ENCODE data around the gene ADORA1. TPM values are rescaled to one million over a fixed set of nuclear protein-coding genes. Genes with fewer than 3 reads are reported as not detected.

ADORA1 gene
- total RNA-seq, 1 donor from 2014 or later = 0.53 TPM

GRCh38 chr1:203171341-203172183, 44.0 kb downstream of the ADORA1 start:
- no peak for ATAC-seq
- no peak for DNase-seq (ENCODE audit: low spot score)

DNA sequence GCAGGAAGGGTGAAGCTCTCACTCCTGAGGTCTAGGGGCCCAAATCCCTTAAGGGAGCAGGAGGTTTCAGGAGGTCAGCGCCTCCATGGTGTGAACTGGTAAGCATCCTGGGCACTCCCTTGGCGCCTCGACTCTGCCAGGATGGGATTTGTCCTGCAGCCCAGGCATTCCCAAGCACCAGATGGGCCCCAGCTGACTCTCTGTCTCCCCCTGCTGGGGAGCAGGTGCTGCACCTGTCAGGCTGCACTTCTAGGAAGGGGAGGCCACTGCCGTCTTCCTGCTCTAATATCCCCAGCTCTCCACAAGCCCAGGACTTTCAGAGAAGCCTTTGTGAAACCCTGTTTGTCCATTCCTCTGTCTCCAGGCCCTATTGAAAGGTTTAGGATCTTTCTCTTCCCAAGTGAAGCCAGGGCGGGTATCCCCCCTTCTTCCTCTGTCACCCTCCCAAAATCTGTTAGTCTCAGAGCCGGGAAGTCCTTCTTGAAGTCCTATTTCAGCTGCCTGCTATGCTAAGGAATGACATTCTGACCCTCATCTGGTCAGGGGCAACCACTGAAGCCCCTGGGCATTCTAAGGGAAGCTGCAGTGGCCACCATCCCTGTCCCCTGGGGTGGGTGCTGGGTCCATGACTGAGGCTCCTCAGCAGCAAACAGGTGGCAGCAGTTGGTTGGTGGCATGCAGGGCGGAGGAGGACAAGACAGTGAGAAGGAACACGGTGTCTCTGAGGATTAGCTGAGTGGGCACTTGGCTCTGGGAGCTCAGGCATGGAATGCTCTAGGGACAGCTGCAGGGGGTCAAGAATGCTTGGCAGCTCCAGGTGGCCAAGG, 44.9 kb downstream of the ADORA1 start:
- DNase-seq (ENCODE audit: low spot score) = peak; percentile 71
- peak; percentile 89 for ATAC-seq

DNA sequence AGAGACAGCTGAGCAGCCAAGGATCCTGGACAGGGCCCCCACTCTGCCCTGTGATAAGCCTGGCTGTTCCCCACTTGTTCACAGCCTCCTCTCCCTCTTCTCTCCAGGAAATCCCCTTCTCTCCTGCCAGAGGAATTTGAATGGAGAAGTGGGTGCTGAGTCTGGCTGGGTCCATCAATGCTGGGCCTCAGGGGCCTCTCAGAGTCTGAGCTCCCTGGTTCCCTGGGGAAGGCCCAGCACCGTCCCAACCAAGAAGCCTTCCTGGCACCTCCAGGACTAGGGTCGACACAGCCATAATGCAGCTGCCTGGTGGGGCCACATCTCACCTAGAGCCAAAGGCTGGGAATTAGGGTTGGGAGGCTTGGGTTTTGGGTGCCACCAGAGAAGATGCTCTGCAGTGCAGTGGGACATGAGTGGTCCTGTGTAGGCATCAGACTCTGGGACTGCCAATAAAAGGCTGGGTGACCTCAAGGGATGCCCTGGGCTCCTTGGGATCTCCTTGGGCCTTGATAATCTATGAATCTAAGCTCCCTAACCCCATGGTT, 45.6 kb downstream of the ADORA1 start:
- ATAC-seq = no peak
- no peak for DNase-seq (ENCODE audit: low spot score)

DNA sequence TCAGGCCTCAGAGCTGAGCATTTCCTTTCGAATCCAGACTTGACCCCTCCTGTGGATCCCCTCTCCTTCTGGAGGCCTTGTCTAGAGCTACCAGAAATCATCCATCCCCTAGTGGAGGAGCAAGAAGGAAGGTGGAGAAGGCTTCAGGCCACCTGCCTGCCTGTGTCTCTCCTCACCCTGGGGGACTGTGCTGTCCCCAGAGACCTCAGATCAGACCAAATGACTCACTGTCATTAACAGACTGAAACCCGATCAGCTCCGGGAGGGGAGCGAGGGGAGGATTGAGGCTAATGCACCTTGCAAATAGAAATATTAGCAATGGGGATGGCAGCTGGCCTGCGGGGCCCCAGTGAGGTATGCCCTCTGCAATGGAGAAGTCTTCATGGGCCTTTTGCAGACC, 46.0 kb downstream of the ADORA1 start:
- ATAC-seq (no peak), DNase-seq (ENCODE audit: low spot score) (no peak)

- ATAC-seq = no peak
- no peak for DNase-seq (ENCODE audit: low spot score)
Measured at GRCh38 chr1:203174324-203174985, 46.9 kb downstream of the ADORA1 start.

GRCh38 chr1:203175237-203175826, 47.8 kb downstream of the ADORA1 start, which contains the start of gene MYBPH:
TSS of gene MYBPH (minus strand) at chr1:203175826. CDS start at chr1:203175755, 71 bp downstream.
- DNase-seq (ENCODE audit: low spot score) (no peak), ATAC-seq (no peak)

DNA sequence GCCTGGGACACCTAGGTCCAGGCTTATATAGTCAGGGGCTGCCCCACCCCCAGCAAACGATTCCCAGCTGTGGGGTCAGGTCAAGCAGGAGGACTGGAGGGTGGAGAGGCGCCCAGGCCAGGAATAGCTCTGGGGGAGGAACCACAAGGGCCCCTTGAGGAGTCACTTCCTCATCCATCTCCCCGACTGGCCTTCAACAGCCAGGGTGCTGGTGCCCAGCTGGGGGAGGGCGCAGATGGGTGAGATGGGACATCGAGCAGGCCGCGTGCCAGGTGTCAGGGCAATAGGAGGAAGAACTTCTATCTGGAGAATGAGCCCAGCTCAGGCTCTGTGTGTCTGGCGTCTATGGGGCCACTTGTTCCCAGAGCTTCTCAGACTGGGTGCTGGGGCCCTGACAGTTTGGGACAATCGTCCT, 48.3 kb downstream of the ADORA1 start:
- ATAC-seq = peak; percentile 17
- no peak for DNase-seq (ENCODE audit: low spot score)

DNA sequence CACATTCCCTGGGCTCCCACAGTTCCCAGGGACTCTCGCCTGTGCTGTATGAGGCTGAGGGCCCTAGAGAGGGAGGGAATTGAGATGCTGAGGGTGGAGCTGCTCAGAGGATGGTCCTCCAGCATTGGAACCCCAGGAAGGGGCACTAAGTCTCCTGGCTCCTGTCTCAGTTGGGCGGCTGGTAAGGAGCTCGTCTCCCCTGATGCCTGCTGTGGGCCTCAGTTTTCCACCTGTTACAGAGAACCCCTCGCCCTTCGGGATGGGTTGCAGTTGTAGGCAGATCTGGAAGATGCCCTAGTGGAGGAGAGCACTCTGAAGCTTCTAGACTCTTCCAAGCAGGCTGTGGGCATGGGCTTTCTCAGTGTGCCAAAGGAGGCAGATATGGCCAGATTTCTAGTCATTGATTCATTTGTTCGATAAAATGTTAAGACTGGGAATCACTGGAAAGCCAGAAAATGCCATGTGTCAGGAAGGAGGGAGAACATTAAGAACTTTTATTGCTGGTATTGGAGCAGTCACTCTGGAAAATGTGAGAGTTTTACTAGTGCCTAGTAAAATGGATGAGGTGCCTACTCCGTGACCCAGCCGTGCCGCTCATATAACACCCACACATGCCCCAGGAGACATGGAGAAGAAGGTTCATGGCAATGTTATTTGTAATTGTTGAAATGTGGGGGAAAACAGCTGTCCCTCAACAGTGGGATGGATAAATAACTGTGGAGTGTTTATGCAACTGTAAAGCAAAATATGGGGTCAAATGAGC, 48.9 kb downstream of the ADORA1 start:
- ATAC-seq (no peak), DNase-seq (ENCODE audit: low spot score) (no peak)

DNA sequence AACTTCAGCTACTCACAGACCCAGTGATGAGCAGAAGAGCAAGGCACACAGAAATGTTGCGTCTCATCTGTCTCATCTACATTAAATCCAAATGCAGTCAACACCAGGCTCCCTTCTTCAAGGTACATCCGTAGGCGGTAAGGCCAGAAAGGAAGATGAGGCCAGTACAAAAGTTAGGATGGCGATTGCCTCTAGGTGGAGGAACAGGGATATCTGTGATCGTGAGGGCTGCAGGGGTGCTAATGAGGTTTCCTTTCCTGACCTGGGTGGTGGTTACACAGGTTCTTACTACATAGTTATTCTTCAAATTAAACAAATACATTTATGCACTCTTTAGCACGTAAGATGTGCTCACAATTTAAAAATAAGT, 49.5 kb downstream of the ADORA1 start:
- DNase-seq (ENCODE audit: low spot score) (no peak), ATAC-seq (no peak)

GRCh38 chr1:203177470-203178039, 50.0 kb downstream of the ADORA1 start:
- ATAC-seq = no peak

DNA sequence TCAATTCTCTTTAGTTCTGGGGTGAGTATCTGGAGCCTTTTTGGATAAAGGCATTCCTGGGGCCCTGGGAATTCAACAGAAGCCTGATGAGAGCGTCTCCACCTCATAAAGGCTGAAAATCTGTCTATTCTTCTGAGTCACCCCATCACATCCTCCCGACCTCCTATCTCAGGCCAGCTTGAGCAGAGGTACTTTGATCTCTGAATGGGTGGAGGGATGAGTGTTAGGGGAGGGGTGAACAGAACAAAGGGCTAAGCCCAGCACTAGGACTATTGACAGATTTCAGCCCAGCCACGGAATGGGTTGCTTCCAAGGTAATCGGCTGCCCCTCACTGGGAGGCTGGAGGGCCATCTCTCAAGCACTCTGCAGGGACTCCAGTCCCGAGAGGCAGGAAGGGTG, 50.6 kb downstream of the ADORA1 start:
- DNase-seq (ENCODE audit: low spot score) (no peak), ATAC-seq (no peak)

More at GRCh38 chr1:203177470-203178039, 50.0 kb downstream of the ADORA1 start:
- DNase-seq (ENCODE audit: low spot score) = no peak

- DNase-seq (ENCODE audit: low spot score) = no peak
- no peak for ATAC-seq
Measured at GRCh38 chr1:203178821-203179666, 51.5 kb downstream of the ADORA1 start.

DNA sequence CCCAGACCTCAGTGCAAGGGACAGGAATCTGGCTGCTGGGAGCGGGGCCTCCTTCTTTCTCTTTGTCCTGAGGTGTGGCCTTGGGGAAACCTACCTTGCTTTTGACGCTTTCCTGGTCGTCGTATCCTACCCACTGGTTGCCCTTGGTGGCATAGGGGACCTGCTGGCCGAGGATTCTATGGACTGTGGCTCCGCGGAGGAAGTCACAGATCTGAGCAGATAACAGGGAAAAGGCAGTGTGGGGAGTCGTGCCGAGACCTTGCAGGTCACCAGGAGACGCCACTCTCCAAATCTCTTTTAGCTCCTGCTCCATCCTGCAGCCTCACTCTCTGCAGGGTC, 52.1 kb downstream of the ADORA1 start:
- DNase-seq (ENCODE audit: low spot score) (no peak), ATAC-seq (no peak)

- DNase-seq (ENCODE audit: low spot score) = no peak
Measured at GRCh38 chr1:203180611-203181330, 53.2 kb downstream of the ADORA1 start.

GRCh38 chr1:203181586-203182386, 54.3 kb downstream of the ADORA1 start:
- DNase-seq (ENCODE audit: low spot score) (no peak), ATAC-seq (no peak)

More at GRCh38 chr1:203180611-203181330, 53.2 kb downstream of the ADORA1 start:
- no peak for ATAC-seq

DNA sequence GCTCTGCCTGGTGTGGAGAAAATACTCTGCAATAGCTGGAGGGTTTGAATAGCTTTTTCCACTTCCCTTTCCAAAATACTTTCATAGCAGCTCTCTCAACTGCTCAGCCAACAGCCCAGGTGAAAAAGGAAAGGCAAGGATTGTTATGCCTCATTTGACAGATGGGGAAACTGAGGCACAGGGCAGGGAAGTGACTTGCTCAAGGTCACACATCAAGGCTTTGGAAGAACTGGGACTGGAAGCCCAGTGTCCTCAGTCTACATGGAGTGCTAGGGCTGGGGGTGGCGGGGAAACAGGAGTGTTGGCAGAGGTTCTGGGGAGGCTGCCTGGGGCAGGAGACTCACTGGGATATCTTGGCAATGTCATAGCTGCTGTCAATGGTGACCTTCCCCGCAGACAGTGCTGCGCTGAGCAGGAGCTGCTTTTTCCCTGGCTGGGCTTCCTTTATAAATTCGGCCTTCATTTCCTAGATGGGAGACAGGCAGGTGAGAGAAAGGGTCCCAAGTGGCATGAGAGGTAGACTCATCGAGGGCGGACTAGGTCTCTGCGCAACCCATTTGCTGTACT, 54.9 kb downstream of the ADORA1 start:
- DNase-seq (ENCODE audit: low spot score) = no peak
- no peak for ATAC-seq

DNA sequence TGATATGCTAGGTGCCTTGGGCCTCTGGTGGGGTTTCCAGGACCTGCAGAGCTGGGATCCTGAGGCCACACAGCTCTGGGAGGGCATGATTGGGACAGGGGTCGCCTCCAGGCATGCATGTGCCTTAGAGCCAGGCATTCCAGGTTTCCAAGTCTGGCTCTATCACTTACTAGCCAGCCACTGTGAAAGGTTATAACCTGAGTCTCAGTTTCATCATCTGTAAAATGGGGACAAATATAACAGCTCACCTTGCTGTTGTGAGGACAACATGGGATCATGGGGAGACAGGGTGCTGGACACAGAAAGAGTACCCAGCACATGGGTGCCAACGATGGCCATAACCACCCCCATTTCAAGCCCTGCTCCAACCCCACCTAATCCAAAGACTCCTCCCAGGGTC, 56.3 kb downstream of the ADORA1 start:
- ATAC-seq (no peak), DNase-seq (ENCODE audit: low spot score) (no peak)
